Measurements from ENCODE around the gene NINJ1. TPM values are rescaled to one million over a fixed set of nuclear protein-coding genes. Genes with fewer than 3 reads are reported as not detected.

The NINJ1 gene
- total RNA-seq, 2 experiments from 2014 or later = 29.5 to 29.9 TPM

DNA sequence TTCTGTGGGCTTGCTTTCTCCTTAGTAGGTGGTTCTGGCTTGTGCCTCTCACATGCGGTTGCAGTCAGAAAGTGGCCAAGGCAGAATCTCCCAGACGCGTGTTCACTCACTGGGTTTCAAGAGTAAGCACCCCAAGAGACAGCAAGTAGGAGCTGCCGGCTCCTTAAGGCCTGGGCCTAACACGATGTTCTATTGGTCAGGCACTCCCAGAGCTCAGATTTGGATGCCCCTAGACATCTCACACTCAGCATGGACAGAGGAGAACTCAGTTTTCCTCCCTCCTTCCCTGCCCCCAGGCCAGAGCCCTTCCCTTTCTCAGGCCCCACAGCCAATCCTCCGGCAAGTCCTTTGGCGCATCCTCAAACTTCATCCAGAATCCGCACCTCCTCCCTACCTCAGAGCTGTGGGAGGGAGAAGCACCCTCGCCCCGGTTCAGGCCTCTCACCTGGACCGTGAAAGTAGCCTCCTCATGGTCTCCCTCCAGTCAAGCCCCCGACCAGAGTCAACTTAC lies 44.5 kb downstream of the NINJ1 start:
- DNase-seq = no peak
- Mint-ChIP-seq H3K9me3 (peaks cover 27% of the 10 kb centered on the region), H3K36me3 (ENCODE audit: low read depth) (peaks cover 69% of the 10 kb centered on the region), H3K4me3 (no peak overlapping the region), H3K27me3 (no peaks in the 10 kb centered on the region), H3K27ac (peak overlapping the region; percentile 21), H3K4me1 (peaks cover 62% of the 10 kb centered on the region)
- ChIA-PET POLR2A (interaction anchor here (0.6 kb wide), 1 partner anchor 32 kb away, joined by 3 read pairs; no protein-coding TSS in a partner anchor), CTCF (interaction anchor here (1.9 kb wide), 1 partner anchor 22 kb away, joined by 5 read pairs; no protein-coding TSS in a partner anchor)

DNA sequence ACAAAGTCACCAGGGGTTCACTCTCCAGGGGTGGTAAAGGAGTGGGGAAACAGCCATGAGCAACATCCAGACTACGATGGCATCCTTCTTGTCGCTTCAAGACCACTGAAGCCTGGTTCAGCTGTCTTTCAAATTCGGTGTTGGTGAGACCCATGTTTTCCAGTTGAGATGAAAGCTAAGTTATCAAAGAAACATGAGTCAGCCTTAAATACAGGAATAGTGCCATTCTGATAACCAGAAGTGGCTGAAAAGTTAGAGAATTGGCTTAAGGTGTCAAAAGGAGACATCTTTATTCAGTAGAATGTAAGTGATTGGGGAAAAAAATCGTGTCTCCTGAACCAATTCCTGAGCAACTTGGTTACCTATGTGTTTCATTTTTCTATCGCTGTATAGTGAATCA lies 45.0 kb downstream of the NINJ1 start:
- H3K27me3 Mint-ChIP-seq = no peaks in the 10 kb centered on the region
- peaks cover 74% of the 10 kb centered on the region for H3K36me3 Mint-ChIP-seq (ENCODE audit: low read depth)
- POLR2A ChIA-PET = no interaction called here
- CTCF ChIA-PET = interaction anchor here (0.7 to 1.9 kb wide), 2 partner anchors 21 to 31 kb away, joined by 4 to 5 read pairs; no protein-coding TSS in a partner anchor
- H3K4me3 Mint-ChIP-seq = no peak overlapping the region
- DNase-seq = no peak
- peak overlapping the region; percentile 21 for H3K27ac Mint-ChIP-seq
- peaks cover 27% of the 10 kb centered on the region for H3K9me3 Mint-ChIP-seq
- peaks cover 58% of the 10 kb centered on the region for H3K4me1 Mint-ChIP-seq

DNA sequence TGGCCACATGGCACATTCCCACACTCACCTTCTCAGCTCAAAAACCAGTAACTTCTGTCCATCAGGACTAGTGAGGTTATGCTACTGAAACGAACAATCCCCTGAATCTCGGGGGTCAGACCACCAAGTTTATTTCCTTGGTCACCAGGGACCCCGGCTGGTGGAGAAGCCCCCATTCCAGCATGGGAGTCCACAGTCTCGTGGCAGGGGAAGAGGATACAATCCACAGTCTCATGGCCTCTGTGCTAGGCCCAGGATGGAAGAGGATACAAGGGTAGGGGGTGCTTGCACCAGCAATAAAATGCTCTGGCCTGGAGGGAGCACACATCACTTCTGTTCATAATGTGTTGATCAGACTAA lies 45.4 kb downstream of the NINJ1 start:
- peaks cover 27% of the 10 kb centered on the region for H3K9me3 Mint-ChIP-seq
- H3K4me3 Mint-ChIP-seq = no peak overlapping the region
- H3K36me3 Mint-ChIP-seq (ENCODE audit: low read depth) = peaks cover 78% of the 10 kb centered on the region
- H3K4me1 Mint-ChIP-seq = peaks cover 58% of the 10 kb centered on the region
- H3K27me3 Mint-ChIP-seq = no peaks in the 10 kb centered on the region
- H3K27ac Mint-ChIP-seq = peak overlapping the region; percentile 21
- ChIA-PET CTCF (interaction anchor here (0.7 to 1.9 kb wide), 2 partner anchors 21 to 31 kb away, joined by 4 to 5 read pairs; no protein-coding TSS in a partner anchor), POLR2A (no interaction called here)
- DNase-seq = no peak

DNA sequence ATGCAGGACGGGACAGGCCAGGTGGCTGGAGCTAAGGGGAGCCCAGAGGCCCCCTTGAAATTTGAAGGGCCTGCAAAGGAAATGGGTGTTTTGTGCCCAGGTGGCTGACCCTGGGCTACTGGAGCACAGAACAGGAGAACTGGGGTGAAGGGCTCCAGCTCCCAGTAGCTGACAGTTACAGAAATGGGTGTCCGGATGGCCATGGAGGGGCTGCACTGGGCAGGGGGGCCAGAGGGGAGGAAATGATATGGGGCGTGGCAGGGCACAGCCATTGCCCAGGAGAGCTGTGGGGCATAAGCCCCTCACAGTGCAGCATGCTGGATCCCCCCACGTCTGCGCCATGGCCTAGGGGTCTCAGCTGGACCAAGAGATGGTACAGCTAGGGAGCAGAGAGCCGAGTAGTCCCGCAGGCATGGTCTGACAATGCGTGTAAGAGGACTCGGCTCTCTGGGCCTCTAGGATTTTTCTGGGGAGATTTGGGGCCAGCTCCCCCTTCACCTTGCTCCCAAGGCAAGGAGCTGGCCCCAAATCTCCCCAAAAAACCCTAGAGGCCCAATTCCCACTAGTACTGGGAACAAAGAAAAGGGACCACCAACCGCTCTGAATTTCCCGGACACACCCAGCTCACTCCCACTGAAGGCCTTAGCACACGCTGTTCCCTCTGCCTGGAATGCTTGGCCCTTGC lies 45.9 kb downstream of the NINJ1 start:
- peaks cover 27% of the 10 kb centered on the region for H3K9me3 Mint-ChIP-seq
- H3K4me3 Mint-ChIP-seq = no peak overlapping the region
- no peak for DNase-seq
- POLR2A ChIA-PET = no interaction called here
- H3K36me3 Mint-ChIP-seq (ENCODE audit: low read depth) = peaks cover 82% of the 10 kb centered on the region
- H3K27me3 Mint-ChIP-seq = no peaks in the 10 kb centered on the region
- peaks cover 58% of the 10 kb centered on the region for H3K4me1 Mint-ChIP-seq
- CTCF ChIA-PET = interaction anchor here (0.7 to 1.9 kb wide), 3 partner anchors 20 to 32 kb away, joined by 3 to 5 read pairs (median 4); no protein-coding TSS in a partner anchor
- H3K27ac Mint-ChIP-seq = no peak overlapping the region

GRCh38 chr9:93086447-93087224 lies 47.4 kb downstream of the NINJ1 start:
- peak overlapping the region; percentile 57 for H3K27ac Mint-ChIP-seq
- no peak for DNase-seq

GRCh38 chr9:93085676-93086075 lies 48.4 kb downstream of the NINJ1 start:
- ChIA-PET CTCF (interaction anchor here (1.1 to 1.3 kb wide), 3 partner anchors 10 to 24 kb away, joined by 3 read pairs; partner anchors contain the start of gene CARD19), POLR2A (no interaction called here)
- Mint-ChIP-seq H3K4me1 (peaks cover 55% of the 10 kb centered on the region), H3K36me3 (ENCODE audit: low read depth) (peaks cover 79% of the 10 kb centered on the region), H3K4me3 (no peak overlapping the region), H3K9me3 (peaks cover 14% of the 10 kb centered on the region), H3K27me3 (no peaks in the 10 kb centered on the region), H3K27ac (peak overlapping the region; percentile 72)
- no peak for DNase-seq

More at GRCh38 chr9:93086447-93087224, 47.4 kb downstream of the NINJ1 start:
- Mint-ChIP-seq H3K9me3 (peaks cover 20% of the 10 kb centered on the region), H3K4me3 (no peak overlapping the region), H3K36me3 (ENCODE audit: low read depth) (peaks cover 78% of the 10 kb centered on the region), H3K4me1 (peaks cover 56% of the 10 kb centered on the region), H3K27me3 (no peaks in the 10 kb centered on the region)
- ChIA-PET POLR2A (no interaction called here), CTCF (interaction anchor here (0.6 to 1.3 kb wide), 2 partner anchors 21 to 175 kb away, joined by 3 read pairs; no protein-coding TSS in a partner anchor)

DNA sequence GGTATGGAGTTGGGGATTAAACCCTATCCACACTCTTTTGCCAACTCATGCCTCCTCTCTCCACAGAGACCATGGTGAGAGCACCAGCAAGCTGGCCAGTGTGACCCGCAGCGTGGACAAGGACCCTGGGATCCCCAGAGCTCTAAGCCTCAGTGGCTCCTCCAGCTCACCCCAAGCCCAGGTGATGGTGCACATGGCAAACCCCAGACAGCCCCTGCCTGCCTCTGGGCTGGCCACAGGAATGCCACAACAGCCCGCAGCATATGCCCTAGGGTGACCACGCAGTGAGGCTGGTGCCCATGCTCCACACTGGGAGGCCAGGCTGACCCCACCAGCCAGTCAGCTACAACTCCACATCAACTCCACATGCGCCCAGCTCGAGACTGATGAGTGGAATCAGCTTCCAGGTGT lies 49.6 kb downstream of the NINJ1 start:
- H3K4me1 Mint-ChIP-seq = peaks cover 47% of the 10 kb centered on the region

DNA sequence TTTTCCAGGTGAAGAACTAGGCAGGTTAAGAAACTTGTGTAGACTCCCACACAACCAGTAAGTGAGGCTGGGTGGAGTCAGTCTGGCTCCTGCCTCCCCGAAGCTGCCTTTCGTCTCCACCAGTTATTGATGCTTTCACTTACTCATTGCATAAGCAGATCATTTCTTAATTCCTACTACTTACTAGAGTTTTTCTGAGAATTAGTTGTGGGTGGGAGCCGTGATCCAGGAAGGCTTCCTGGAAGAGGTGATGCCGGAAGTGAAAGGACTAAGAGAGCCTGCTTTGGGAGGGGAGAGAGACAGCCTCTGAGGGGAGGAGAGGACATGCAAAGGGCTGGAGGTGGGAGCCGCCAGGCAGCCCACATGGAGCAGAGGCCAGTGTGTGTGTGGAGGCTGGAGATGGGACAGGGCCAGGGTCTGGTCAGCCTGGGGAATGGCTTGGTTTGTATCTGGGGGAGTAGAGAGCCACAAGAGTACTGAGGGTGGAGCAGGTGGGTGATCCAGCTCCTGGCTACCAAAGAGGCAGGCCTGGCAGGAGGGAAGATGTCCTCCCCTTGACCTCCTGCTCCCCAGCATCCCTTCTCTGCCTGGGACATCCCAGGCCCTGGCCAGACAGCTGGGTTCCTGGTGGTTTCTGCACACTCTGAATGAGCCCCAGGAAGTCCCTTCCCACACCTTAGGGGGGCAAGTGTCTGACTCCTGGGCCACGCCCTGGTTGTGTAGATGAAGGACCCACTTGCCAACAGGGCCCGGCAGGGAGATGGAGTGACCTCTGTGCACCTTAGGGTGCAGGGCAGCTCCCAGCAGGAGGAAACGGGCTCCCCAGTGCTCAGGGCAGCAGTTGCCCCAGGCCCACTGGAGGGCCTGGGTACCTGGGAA lies 50.2 kb downstream of the NINJ1 start:
- peak; percentile 34 for DNase-seq
- H3K4me3 Mint-ChIP-seq = no peak overlapping the region
- H3K27ac Mint-ChIP-seq = peak overlapping the region; percentile 93
- ChIA-PET POLR2A (no interaction called here), CTCF (interaction anchor here (1.1 to 1.9 kb wide), 3 partner anchors 11 to 25 kb away, joined by 3 to 7 read pairs (median 3); no protein-coding TSS in a partner anchor)
- no peaks in the 10 kb centered on the region for H3K27me3 Mint-ChIP-seq
- H3K9me3 Mint-ChIP-seq = peaks cover 6% of the 10 kb centered on the region
- peaks cover 74% of the 10 kb centered on the region for H3K36me3 Mint-ChIP-seq (ENCODE audit: low read depth)
- H3K4me1 Mint-ChIP-seq = peaks cover 42% of the 10 kb centered on the region

More for the DNA sequence above, 49.6 kb downstream of the NINJ1 start:
- DNase-seq = no peak
- Mint-ChIP-seq H3K27me3 (no peaks in the 10 kb centered on the region), H3K36me3 (ENCODE audit: low read depth) (peaks cover 80% of the 10 kb centered on the region), H3K9me3 (peaks cover 8% of the 10 kb centered on the region), H3K27ac (peak overlapping the region; percentile 9), H3K4me3 (no peak overlapping the region)
- ChIA-PET POLR2A (interaction anchor here (0.5 kb wide), 1 partner anchor 16 kb away, joined by 3 read pairs; no protein-coding TSS in a partner anchor), CTCF (interaction anchor here (1.1 kb wide), 2 partner anchors 24 to 25 kb away, joined by 3 read pairs; no protein-coding TSS in a partner anchor)

DNA sequence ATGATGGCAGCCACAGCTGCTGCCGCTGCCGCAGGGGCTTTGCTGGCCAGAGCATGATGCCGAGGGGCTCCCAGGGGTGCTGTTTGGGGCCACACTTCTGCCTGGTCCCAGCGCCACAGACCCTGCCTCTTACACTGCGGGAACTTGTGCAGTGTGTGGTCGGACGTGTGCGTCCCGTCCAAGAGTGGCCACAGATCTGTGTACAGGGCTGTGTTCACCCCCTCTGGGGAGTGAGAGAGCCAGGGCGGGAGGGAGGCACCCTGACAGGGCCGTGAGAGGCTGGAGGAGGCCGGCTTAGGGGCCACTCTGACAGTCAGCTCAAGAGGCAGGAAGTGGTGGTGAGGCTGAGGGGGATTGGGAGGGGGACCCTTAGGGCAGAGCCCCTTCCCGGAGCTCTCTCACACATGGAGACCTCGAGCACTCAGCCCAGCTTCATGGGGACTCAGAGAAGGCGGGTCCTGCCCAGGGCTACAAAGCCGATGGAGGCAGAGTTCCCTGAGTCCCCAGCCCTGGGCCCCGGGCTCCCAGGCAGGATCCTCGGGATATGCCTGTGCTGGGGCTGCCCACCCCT lies 51.1 kb downstream of the NINJ1 start:
- ChIA-PET POLR2A (interaction anchor here (0.9 kb wide), 1 partner anchor 18 kb away, joined by 3 read pairs; no protein-coding TSS in a partner anchor), CTCF (interaction anchor here (0.6 to 1.9 kb wide), 3 partner anchors 10 to 24 kb away, joined by 3 to 7 read pairs (median 3); no protein-coding TSS in a partner anchor)
- peak overlapping the region; percentile 93 for H3K27ac Mint-ChIP-seq
- peaks cover 38% of the 10 kb centered on the region for H3K4me1 Mint-ChIP-seq
- DNase-seq = no peak
- peaks cover 68% of the 10 kb centered on the region for H3K36me3 Mint-ChIP-seq (ENCODE audit: low read depth)
- no peaks in the 10 kb centered on the region for H3K27me3 Mint-ChIP-seq
- H3K4me3 Mint-ChIP-seq = no peak overlapping the region
- peaks cover 6% of the 10 kb centered on the region for H3K9me3 Mint-ChIP-seq

DNA sequence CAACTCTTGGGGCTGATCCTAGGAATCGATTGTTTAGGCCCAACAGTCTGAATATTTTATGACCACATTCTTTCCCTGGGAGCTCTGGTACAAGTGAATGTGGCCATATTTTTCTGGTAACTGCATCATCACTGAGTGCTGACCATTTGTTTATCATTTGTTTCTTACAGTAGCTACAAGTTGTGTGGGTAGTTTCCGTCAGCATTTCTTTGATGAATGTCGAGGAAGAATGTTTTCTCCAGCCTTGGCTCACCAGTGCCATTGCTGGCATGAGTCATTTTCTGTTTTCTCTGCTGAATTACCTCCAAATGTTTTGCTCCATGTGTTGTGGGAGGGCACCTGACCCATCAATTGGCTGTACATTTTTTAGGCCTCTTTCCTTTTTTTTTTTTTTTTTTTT lies 52.1 kb downstream of the NINJ1 start:
- no peak for DNase-seq
- Mint-ChIP-seq H3K9me3 (peaks cover 6% of the 10 kb centered on the region), H3K27ac (peak overlapping the region; percentile 41), H3K4me1 (peaks cover 41% of the 10 kb centered on the region), H3K27me3 (no peaks in the 10 kb centered on the region), H3K36me3 (ENCODE audit: low read depth) (peaks cover 69% of the 10 kb centered on the region), H3K4me3 (no peak overlapping the region)
- POLR2A ChIA-PET = no interaction called here
- CTCF ChIA-PET = interaction anchor here (1.9 kb wide), 1 partner anchor 9 kb away, joined by 7 read pairs; no protein-coding TSS in a partner anchor

GRCh38 chr9:93081081-93081529 lies 52.9 kb downstream of the NINJ1 start:
- Mint-ChIP-seq H3K36me3 (ENCODE audit: low read depth) (peaks cover 66% of the 10 kb centered on the region), H3K27me3 (no peaks in the 10 kb centered on the region), H3K9me3 (peaks cover 2% of the 10 kb centered on the region), H3K27ac (no peak overlapping the region), H3K4me3 (no peak overlapping the region), H3K4me1 (peaks cover 37% of the 10 kb centered on the region)
- no peak for DNase-seq
- POLR2A ChIA-PET = no interaction called here
- CTCF ChIA-PET = interaction anchor here (0.8 to 1.4 kb wide), 2 partner anchors 10 to 15 kb away, joined by 3 read pairs; partner anchors contain the start of gene CARD19

Data from activated CD4-positive, alpha-beta T cell treated with anti-CD3 and anti-CD28 coated beads, Interleukin-2, amount 10 ng/mL, durations not matched to agents 7 days and 5 days (primary cell).